GM12875 (cell line): ENCODE data around the gene SLC1A5.

ENCODE experiments used
- H3K4me3 ChIP-seq: one replicate; pipeline ENCODE4 v1.5.1; 2011; ENCODE audit warnings: low read depth, low read length, control low read depth
- TF ChIP-seq, protein P1 (sequence below): IDR thresholded peaks from 2 replicates; pipeline ENCODE4 v1.5.1; 2011; ENCODE audit warnings: low read depth, mild to moderate bottlenecking, control low read depth, inconsistent platforms, low read length, moderate library complexity, borderline replicate concordance; ENCODE audit not compliant: insufficient read depth

The SLC1A5 gene

DNA sequence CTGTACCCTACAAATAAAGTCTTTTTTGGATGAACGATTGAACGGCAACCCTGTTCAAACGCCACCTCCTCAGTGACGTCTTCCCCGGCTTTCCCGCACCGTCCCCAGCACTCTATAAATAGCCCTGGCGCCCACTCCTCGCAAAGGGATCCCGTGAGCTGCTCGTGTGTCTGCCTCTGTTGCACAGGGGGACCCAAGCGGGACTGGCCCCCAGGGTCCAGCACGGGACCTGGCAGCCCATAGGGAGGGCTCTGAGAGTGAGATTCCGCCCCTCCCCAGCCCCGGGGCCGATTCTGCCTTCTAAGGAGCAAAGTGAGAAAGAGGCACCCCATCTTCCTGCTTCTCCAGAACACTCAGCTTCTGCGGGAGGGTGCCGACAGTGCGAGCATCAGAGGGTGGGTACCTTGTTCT is 50.6 kb downstream of the SLC1A5 start:
- TF ChIP-seq, protein P1, sequence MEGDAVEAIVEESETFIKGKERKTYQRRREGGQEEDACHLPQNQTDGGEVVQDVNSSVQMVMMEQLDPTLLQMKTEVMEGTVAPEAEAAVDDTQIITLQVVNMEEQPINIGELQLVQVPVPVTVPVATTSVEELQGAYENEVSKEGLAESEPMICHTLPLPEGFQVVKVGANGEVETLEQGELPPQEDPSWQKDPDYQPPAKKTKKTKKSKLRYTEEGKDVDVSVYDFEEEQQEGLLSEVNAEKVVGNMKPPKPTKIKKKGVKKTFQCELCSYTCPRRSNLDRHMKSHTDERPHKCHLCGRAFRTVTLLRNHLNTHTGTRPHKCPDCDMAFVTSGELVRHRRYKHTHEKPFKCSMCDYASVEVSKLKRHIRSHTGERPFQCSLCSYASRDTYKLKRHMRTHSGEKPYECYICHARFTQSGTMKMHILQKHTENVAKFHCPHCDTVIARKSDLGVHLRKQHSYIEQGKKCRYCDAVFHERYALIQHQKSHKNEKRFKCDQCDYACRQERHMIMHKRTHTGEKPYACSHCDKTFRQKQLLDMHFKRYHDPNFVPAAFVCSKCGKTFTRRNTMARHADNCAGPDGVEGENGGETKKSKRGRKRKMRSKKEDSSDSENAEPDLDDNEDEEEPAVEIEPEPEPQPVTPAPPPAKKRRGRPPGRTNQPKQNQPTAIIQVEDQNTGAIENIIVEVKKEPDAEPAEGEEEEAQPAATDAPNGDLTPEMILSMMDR: no peak
- H3K4me3 ChIP-seq: no peak overlapping the region

- TF ChIP-seq, protein P1: no peak
- H3K4me3 ChIP-seq: no peak overlapping the region
These were observed 51.1 kb downstream of the SLC1A5 start for GRCh38 chr19:46737298-46737654.

DNA sequence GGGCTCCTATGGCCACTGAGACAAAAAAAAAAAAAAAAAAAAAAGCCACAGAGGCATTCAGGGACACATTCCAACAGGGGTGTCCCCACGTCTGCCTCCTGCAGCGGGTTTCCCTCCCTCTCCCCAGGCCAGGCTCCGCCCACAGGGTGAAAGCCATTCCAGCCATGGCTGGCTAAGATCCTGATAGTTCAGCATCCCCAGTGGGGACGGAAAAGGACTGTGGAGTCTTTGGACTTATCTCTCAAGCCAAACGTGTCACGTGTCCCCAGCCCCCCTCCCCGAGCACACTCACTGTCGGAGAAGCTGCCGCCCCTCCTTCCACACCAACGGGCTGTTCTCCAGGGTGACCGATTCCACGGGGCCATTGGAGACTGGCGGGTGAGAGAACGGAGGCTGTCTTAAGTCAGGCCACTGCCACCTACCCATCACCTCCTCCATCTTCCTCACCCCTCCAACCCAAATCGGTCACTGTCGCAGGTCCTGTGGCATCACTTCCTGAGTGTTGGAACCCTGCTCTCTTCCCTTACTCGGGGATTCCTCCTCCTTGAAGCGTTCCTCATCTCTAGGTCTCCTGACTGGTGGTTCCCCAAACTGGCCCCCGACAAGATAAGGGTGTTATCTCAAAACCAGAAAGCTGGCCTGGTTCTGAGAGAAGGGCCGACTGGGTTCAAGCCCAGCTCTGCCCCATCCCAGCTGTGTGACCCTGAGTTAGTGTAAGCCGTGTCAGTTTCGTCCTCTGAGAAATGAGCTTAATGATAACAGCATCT is 51.7 kb downstream of the SLC1A5 start:
- TF ChIP-seq, protein P1: no peak
- no peak overlapping the region for H3K4me3 ChIP-seq

GRCh38 chr19:46733690-46734292 is 54.6 kb downstream of the SLC1A5 start:
- TF ChIP-seq, protein P1: no peak

DNA sequence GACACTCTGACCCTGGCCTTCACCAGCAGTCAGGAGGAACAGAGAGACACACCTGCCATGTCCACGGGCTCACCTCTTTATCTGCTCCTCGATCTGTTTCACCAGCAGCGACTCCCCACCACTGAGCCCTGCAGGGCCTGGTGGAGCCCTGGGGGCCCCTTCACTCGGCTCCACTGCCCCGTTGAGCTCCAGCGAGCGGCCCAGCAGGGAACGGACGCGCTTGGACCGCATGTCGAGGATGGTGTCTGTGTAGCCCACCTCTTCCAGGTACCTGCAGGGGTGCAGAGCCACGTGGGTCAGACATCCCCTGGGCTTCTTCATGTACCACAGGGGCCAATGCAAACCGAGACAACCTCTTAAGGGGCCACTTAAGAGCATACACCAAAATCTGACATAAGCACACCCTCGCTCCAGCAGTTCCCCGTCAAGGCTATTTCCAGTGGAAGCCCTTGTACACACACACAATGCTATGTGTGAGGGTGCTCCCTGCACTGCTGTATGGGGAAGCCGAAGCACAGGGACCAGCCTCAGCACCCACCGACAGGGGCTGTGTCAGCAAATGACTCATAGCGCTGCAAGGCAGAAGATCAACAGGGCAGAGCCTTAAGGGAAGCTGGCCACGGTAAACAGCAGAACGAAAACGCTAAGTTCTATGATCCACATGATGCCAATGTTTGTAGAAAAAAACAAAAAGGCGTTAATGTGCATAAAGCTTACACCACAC is 55.3 kb downstream of the SLC1A5 start:
- H3K4me3 ChIP-seq: no peak overlapping the region
- TF ChIP-seq, protein P1: no peak

More at GRCh38 chr19:46733690-46734292, 54.6 kb downstream of the SLC1A5 start:
- H3K4me3 ChIP-seq: no peak overlapping the region

GRCh38 chr19:46732172-46732938 is 56.0 kb downstream of the SLC1A5 start:
- TF ChIP-seq, protein P1: no peak
- H3K4me3 ChIP-seq: no peak overlapping the region
